ENCODE results near the gene VASH1.

The VASH1 gene

DNA sequence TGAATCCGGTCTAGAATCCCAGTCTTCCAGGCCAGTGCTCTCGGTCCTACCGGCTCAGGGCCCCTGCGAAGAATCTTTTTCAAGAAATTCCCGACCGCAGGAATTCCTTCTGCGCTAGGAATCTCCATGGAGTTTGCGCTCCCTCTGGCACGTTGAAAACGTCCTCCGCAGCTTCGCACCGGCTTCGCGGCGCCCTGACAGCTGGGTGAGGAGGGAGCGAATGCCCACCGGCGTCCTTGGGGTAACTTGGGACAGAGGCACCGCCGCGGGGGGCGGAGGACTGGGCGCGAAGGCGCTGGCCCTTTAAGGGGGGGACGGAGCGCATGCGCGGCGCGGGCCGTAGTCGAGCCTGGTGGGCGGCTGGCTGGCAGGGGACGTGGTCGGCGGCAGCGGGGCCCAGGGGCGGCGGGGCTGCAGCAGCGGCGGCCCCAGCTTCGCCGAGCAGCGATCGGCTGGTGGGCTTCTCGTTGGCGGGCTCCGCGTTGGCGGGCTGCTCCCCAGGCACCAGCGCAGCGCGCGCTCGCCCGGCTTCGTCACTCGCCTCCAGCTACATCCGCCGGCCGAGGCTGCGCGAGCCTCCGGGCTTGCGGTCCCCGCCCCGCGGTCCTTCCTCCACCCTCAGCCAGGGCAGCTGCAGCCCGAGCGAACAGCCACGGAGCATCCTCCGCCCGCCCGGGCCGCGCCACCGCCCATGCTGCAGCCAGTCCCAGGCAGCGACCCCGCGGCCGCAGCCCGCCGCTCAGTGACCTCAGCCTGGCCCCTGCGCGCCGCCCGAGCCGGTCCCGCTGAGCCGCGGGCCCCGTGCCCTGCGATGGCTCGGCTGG lies at the start of gene VASH1:
VASH1 (plus strand) TSS at position 333 of the 824 bp plus-strand sequence. CDS start 1,354 bp downstream, outside the sequence.
- H3K4me1 ChIP-seq (ENCODE audit: control insufficient read depth, insufficient read depth, low read length, unreplicated experiment) = peaks cover 10% of the 10 kb centered on the region
- peaks cover 25% of the 10 kb centered on the region; the same call in 1 of the 2 replicates for H3K27me3 ChIP-seq (ENCODE audit: insufficient read depth, low read length)
- no peaks in the 10 kb centered on the region for H3K36me3 ChIP-seq (ENCODE audit: insufficient read depth, low read length)
- H3K27ac ChIP-seq (ENCODE audit: low read depth, low read length) = no peak within 1 kb of the TSS
- H3K79me2 ChIP-seq (ENCODE audit: control insufficient read depth, insufficient read depth, low read length, unreplicated experiment) = no peaks in the 10 kb centered on the region
- H3K4me3 ChIP-seq (ENCODE audit: low read depth, low read length) = peak within 1 kb of the TSS; percentile 87
- peak within 1 kb of the TSS; percentile 99 for H2AFZ ChIP-seq (ENCODE audit: low read length, unreplicated experiment)

DNA sequence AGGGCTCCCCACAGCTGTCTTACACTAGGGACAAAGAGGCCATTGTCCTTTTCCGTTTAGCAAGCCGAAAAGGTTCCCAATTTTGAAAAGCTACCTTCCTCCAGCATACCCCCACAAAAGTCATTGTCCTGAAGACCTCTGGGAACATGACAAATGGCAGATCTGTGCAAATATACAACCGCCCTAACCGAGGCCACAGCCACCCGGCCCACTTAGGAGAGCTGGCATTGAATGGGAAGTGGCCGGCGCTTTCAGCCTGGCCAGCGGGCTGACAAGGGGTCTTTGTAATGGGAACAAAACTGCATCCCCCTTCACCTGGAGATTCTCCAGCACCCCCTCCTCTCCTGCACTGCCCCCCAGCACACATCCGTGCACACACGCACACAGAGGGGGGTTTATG lies 48.1 kb upstream of the VASH1 start:
- Histone ChIP-seq H3K36me3 (ENCODE audit: insufficient read depth, low read length) (no peaks in the 10 kb centered on the region), H3K27ac (ENCODE audit: low read depth, low read length) (no peak overlapping the region), H3K4me1 (ENCODE audit: control insufficient read depth, insufficient read depth, low read length, unreplicated experiment) (no peaks in the 10 kb centered on the region), H3K27me3 (ENCODE audit: insufficient read depth, low read length) (peaks cover 41% of the 10 kb centered on the region), H2AFZ (ENCODE audit: low read length, unreplicated experiment) (no peak overlapping the region), H3K4me3 (ENCODE audit: low read depth, low read length) (no peak overlapping the region), H3K79me2 (ENCODE audit: control insufficient read depth, insufficient read depth, low read length, unreplicated experiment) (no peaks in the 10 kb centered on the region)

DNA sequence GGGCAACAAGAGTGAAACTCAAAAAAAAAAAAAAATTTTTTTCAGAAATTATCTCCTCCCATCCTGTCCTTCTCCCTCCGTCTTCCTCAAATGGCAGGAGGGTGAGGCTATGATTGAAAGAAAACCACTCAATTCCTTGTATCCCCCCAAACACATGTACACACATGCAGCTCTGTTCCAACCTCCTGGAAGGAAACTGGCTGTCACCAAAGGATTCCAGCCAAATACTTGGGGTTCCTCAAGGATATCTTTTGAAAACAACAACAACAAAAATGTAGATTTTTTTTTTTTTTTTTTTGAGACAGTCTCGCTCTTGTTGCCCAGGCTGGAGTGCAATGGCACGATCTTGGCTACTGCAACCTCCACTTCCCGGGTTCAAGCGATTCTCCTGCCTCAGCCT lies 46.8 kb upstream of the VASH1 start:
- H3K27ac ChIP-seq (ENCODE audit: low read depth, low read length) = no peak overlapping the region
- H3K4me3 ChIP-seq (ENCODE audit: low read depth, low read length) = no peak overlapping the region
- peaks cover 43% of the 10 kb centered on the region for H3K27me3 ChIP-seq (ENCODE audit: insufficient read depth, low read length)
- no peaks in the 10 kb centered on the region for H3K79me2 ChIP-seq (ENCODE audit: control insufficient read depth, insufficient read depth, low read length, unreplicated experiment)
- H3K36me3 ChIP-seq (ENCODE audit: insufficient read depth, low read length) = no peaks in the 10 kb centered on the region
- no peak overlapping the region for H2AFZ ChIP-seq (ENCODE audit: low read length, unreplicated experiment)
- no peaks in the 10 kb centered on the region for H3K4me1 ChIP-seq (ENCODE audit: control insufficient read depth, insufficient read depth, low read length, unreplicated experiment)

DNA sequence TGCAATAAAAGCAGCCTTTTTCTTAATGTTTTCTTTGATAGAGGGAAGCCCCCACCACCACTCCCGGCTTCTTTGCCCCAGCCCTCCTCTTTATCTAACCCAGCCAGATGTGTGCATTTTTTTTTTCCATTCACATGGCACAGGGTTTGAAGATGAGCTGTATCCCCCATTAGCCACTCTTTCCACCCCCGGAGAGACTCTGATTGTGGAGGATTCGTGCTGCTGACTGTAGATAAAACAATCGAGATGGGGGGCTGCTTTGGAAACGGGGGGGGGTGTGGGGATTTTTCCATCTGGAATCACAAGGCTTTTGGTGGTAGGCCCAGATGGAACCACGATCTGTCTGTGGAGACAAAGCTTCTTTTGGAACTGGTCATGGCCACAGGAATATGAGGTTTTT lies 46.2 kb upstream of the VASH1 start:
- no peaks in the 10 kb centered on the region for H3K79me2 ChIP-seq (ENCODE audit: control insufficient read depth, insufficient read depth, low read length, unreplicated experiment)
- no peak overlapping the region for H2AFZ ChIP-seq (ENCODE audit: low read length, unreplicated experiment)
- H3K27ac ChIP-seq (ENCODE audit: low read depth, low read length) = no peak overlapping the region
- no peak overlapping the region for H3K4me3 ChIP-seq (ENCODE audit: low read depth, low read length)
- peaks cover 2% of the 10 kb centered on the region for H3K4me1 ChIP-seq (ENCODE audit: control insufficient read depth, insufficient read depth, low read length, unreplicated experiment)
- no peaks in the 10 kb centered on the region for H3K36me3 ChIP-seq (ENCODE audit: insufficient read depth, low read length)
- H3K27me3 ChIP-seq (ENCODE audit: insufficient read depth, low read length) = peaks cover 43% of the 10 kb centered on the region

DNA sequence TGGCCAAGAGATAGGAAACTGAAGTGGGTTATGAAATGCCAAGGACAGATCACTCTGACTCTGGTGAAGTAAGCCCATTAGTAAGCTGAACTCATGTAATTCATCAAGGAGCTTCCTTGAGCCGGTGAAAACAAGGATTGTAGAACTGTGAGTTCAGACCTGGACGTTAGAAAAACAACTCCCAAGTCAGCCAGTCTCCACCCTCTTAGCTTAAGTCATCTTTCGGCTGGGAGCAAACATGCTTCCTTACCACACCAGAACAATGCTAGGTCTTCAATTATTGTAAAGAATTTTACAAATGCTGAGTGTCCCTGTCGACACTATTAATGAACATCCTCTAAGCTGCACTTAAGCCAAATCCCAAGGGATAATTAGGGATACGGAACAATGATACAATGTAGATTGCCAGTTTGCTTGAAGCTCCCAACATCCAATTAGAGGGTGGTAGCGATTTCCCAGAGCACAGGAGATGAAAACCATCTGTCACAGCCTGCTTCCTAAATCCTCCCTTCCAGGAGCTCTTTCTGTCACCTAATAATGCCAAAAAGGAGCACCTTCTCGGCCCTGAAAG lies 45.7 kb upstream of the VASH1 start:
- no peak overlapping the region for H3K27ac ChIP-seq (ENCODE audit: low read depth, low read length)
- peaks cover 43% of the 10 kb centered on the region for H3K27me3 ChIP-seq (ENCODE audit: insufficient read depth, low read length)
- no peaks in the 10 kb centered on the region for H3K79me2 ChIP-seq (ENCODE audit: control insufficient read depth, insufficient read depth, low read length, unreplicated experiment)
- H3K4me1 ChIP-seq (ENCODE audit: control insufficient read depth, insufficient read depth, low read length, unreplicated experiment) = peaks cover 7% of the 10 kb centered on the region
- no peaks in the 10 kb centered on the region for H3K36me3 ChIP-seq (ENCODE audit: insufficient read depth, low read length)
- H2AFZ ChIP-seq (ENCODE audit: low read length, unreplicated experiment) = no peak overlapping the region
- H3K4me3 ChIP-seq (ENCODE audit: low read depth, low read length) = no peak overlapping the region

DNA sequence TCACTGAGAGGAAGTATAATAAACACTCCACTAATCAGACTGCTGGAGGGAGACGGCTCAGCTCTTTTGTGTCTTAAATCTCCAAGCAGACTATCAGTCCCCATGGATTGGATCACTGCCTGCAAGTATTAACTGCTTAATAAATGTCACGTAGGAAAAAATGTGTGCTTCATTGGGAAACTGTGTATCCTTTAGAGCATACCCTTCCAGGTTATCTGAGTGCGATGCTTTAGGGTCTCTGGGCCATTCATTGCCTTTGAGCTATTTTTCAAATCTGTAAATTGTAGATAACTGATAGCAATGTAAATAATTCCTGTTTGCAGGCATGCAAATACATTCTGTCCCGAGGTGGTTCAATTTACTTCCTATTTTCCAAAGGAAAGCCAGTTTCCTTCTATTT lies 45.0 kb upstream of the VASH1 start:
- H3K79me2 ChIP-seq (ENCODE audit: control insufficient read depth, insufficient read depth, low read length, unreplicated experiment) = no peaks in the 10 kb centered on the region
- H3K4me3 ChIP-seq (ENCODE audit: low read depth, low read length) = no peak overlapping the region
- H3K36me3 ChIP-seq (ENCODE audit: insufficient read depth, low read length) = no peaks in the 10 kb centered on the region
- no peak overlapping the region for H3K27ac ChIP-seq (ENCODE audit: low read depth, low read length)
- no peak overlapping the region for H2AFZ ChIP-seq (ENCODE audit: low read length, unreplicated experiment)
- peaks cover 7% of the 10 kb centered on the region for H3K4me1 ChIP-seq (ENCODE audit: control insufficient read depth, insufficient read depth, low read length, unreplicated experiment)
- peaks cover 43% of the 10 kb centered on the region for H3K27me3 ChIP-seq (ENCODE audit: insufficient read depth, low read length)

DNA sequence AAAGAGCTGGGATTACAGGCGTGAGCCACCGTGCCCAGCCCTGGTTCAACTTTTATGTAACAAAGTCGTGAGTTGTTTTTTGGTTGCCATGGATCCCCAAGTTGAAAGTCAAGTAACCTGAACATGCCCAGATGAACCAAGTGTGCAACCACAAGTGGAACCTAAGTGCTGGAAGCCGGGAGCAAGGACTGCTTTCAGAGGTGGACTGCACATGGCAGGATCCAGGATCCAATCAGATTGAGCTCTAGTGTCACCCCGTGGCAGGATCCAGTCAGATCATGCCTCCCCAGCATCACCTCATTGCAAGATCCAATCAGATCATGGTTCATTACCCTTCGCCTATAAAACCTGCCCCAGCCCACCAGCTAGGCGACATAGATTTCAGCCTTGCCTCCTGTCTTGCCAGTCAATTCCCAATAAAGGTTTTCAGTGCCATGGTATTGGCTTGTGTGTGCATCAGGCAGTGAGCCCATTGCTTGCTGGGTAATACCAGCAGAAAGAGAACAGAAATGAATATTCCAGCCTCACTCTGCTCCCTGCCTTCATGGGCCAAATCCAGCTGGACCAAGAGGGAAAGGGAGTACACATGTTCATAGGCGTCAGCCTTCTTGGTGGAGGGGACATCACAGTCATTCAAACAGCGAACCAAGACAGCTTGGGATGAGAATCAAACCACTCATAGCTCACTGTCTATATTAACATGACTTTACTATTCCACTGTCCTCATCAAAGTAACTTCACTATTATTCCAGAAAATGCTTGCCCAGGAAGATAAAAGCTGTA lies 43.6 kb upstream of the VASH1 start:
- Histone ChIP-seq H3K4me1 (ENCODE audit: control insufficient read depth, insufficient read depth, low read length, unreplicated experiment) (peaks cover 7% of the 10 kb centered on the region), H3K27me3 (ENCODE audit: insufficient read depth, low read length) (peaks cover 38% of the 10 kb centered on the region), H2AFZ (ENCODE audit: low read length, unreplicated experiment) (no peak overlapping the region), H3K4me3 (ENCODE audit: low read depth, low read length) (no peak overlapping the region), H3K27ac (ENCODE audit: low read depth, low read length) (no peak overlapping the region), H3K79me2 (ENCODE audit: control insufficient read depth, insufficient read depth, low read length, unreplicated experiment) (no peaks in the 10 kb centered on the region), H3K36me3 (ENCODE audit: insufficient read depth, low read length) (no peaks in the 10 kb centered on the region)

DNA sequence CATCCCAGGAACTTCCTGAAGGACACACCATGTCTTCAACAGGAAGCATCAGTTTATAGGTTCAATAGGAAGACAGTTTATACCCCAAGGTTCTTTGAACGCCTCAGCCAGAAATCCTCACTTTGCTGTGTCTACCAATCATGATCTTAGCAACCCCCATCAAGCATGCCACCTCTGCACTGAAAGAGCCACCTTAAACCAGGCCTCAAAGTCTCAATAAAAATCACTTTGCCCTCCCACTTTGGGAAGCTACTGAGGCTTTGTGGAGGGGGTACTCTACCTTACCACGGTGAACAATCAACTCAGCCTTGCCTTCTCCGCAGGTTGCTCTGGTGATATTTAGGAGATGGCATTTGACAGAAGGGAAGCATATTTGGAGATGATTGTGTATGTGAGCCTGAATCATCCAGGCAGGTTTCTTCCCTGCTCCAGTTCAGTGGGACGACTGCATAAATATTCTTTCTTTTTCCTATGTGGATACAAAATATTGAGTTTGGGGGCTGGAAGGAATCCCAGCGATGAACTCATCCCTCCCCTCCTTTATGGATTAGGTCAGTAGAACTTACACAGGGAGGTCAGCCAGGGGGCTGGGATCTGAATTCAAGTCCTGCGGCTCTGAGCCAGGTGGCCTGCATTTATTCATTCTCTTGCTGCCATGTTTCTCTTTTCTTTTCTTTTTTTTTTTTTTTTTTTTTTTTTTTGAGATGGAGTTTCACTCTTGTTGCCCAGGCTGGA lies 42.8 kb upstream of the VASH1 start:
- no peak overlapping the region for H2AFZ ChIP-seq (ENCODE audit: low read length, unreplicated experiment)
- H3K4me3 ChIP-seq (ENCODE audit: low read depth, low read length) = no peak overlapping the region
- no peaks in the 10 kb centered on the region for H3K36me3 ChIP-seq (ENCODE audit: insufficient read depth, low read length)
- no peak overlapping the region for H3K27ac ChIP-seq (ENCODE audit: low read depth, low read length)
- H3K27me3 ChIP-seq (ENCODE audit: insufficient read depth, low read length) = peaks cover 38% of the 10 kb centered on the region
- H3K4me1 ChIP-seq (ENCODE audit: control insufficient read depth, insufficient read depth, low read length, unreplicated experiment) = peaks cover 7% of the 10 kb centered on the region
- H3K79me2 ChIP-seq (ENCODE audit: control insufficient read depth, insufficient read depth, low read length, unreplicated experiment) = no peaks in the 10 kb centered on the region

DNA sequence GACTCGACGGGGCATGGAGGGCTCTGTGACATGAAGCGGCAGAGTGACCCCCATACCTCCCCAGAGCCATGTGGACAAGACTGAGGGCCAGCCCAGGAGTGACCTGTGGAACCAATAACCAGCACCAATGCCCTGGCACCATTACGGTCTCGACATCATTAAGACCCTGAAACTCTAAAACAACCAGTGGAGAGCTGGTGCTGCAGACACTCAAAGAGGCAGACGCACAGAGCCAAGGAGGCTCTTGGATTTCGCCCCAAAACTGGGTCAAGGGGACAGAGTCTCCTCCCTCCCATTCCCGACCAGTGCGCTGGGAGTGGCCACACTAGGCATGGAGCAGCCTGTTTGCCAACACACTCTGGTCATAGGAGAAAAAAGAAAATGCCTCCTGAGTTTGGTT lies 41.6 kb upstream of the VASH1 start:
- peaks cover 46% of the 10 kb centered on the region for H3K27me3 ChIP-seq (ENCODE audit: insufficient read depth, low read length)

DNA sequence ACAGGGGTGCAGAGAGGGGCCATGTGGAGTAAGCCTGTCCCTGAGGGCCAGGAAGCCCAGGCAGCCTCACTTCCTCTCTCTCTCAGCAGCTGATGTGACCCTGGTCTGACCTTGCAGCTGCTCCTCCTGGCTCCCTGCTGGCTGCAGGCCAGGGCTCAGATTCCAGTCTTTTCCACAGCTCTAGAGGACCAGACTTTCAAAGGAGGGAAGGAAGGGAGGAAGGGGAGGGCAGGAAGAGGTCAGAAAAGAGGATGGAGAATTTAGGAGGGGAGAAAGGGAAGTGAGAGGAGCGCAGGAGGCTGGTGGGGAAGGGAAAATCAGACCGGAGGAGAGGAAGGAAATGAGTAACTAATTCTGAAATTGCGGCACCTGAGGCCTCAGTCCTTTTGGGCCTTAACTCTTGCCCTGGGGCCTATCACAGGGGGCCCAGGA lies 40.9 kb upstream of the VASH1 start:
- H3K27ac ChIP-seq (ENCODE audit: low read depth, low read length) = no peak overlapping the region
- no peak overlapping the region for H2AFZ ChIP-seq (ENCODE audit: low read length, unreplicated experiment)
- no peak overlapping the region for H3K4me3 ChIP-seq (ENCODE audit: low read depth, low read length)
- H3K36me3 ChIP-seq (ENCODE audit: insufficient read depth, low read length) = no peaks in the 10 kb centered on the region
- peaks cover 52% of the 10 kb centered on the region for H3K27me3 ChIP-seq (ENCODE audit: insufficient read depth, low read length)
- H3K4me1 ChIP-seq (ENCODE audit: control insufficient read depth, insufficient read depth, low read length, unreplicated experiment) = peaks cover 7% of the 10 kb centered on the region
- H3K79me2 ChIP-seq (ENCODE audit: control insufficient read depth, insufficient read depth, low read length, unreplicated experiment) = no peaks in the 10 kb centered on the region

More for the DNA sequence above, 41.6 kb upstream of the VASH1 start:
- no peaks in the 10 kb centered on the region for H3K36me3 ChIP-seq (ENCODE audit: insufficient read depth, low read length)
- no peak overlapping the region for H2AFZ ChIP-seq (ENCODE audit: low read length, unreplicated experiment)
- no peak overlapping the region for H3K27ac ChIP-seq (ENCODE audit: low read depth, low read length)
- H3K4me1 ChIP-seq (ENCODE audit: control insufficient read depth, insufficient read depth, low read length, unreplicated experiment) = peaks cover 7% of the 10 kb centered on the region
- H3K79me2 ChIP-seq (ENCODE audit: control insufficient read depth, insufficient read depth, low read length, unreplicated experiment) = no peaks in the 10 kb centered on the region
- H3K4me3 ChIP-seq (ENCODE audit: low read depth, low read length) = no peak overlapping the region

Measured in ACC112 (cell line).